Smooth muscle cell of the umbilical artery (primary cell): Measurements from ENCODE around the gene NASP. TPM values are rescaled to one million over a fixed set of nuclear protein-coding genes. Genes with fewer than 3 reads are reported as not detected.

Experiments
- total RNA-seq: library from RNA; depleted of rRNA; stranded (reverse); fragments of >200 nt; gene quantifications from 2 replicates; pipeline ENCODE4 v1.2.3, GENCODE V29; 2014

NASP gene, protein sequence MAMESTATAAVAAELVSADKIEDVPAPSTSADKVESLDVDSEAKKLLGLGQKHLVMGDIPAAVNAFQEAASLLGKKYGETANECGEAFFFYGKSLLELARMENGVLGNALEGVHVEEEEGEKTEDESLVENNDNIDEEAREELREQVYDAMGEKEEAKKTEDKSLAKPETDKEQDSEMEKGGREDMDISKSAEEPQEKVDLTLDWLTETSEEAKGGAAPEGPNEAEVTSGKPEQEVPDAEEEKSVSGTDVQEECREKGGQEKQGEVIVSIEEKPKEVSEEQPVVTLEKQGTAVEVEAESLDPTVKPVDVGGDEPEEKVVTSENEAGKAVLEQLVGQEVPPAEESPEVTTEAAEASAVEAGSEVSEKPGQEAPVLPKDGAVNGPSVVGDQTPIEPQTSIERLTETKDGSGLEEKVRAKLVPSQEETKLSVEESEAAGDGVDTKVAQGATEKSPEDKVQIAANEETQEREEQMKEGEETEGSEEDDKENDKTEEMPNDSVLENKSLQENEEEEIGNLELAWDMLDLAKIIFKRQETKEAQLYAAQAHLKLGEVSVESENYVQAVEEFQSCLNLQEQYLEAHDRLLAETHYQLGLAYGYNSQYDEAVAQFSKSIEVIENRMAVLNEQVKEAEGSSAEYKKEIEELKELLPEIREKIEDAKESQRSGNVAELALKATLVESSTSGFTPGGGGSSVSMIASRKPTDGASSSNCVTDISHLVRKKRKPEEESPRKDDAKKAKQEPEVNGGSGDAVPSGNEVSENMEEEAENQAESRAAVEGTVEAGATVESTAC
- 27.0 and 38.8 TPM in 2 replicates for total RNA-seq

DNA sequence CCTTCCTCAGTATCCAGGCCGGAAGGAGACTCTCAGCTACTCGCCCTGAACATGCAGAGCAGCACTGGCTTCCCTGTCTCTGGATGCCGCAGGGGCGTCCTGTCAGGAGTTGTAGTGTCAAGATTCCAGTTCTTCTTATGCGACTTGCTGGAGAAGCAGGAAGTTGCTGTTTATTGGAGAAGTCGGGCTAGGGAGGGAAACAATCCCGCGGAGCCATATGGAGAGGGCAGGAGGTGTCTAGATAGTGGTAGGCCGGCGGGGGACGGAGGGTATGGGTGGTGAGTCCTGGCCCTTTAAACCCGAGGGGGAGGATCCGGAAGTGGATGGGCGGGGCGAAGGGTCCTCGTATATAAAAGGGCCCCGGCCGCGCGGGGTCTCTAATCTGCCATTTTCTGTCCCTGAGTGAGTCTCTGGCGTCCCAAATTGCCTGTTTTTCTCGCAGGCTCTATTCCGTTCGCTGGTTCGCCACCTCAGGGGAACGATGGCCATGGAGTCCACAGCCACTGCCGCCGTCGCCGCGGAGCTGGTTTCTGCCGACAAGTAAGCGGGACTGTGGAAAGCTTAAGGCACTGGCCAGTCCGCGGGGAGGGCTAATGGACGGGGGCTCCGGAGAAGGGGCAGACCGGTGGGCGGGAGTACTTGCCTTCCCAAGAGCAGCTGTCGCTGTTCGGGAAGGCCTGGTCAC lies at the start of gene NASP:
Gene NASP, plus strand, starts transcription at position 376 of the 685 bp plus-strand sequence. Its CDS starts 106 bp downstream, at position 482.

DNA sequence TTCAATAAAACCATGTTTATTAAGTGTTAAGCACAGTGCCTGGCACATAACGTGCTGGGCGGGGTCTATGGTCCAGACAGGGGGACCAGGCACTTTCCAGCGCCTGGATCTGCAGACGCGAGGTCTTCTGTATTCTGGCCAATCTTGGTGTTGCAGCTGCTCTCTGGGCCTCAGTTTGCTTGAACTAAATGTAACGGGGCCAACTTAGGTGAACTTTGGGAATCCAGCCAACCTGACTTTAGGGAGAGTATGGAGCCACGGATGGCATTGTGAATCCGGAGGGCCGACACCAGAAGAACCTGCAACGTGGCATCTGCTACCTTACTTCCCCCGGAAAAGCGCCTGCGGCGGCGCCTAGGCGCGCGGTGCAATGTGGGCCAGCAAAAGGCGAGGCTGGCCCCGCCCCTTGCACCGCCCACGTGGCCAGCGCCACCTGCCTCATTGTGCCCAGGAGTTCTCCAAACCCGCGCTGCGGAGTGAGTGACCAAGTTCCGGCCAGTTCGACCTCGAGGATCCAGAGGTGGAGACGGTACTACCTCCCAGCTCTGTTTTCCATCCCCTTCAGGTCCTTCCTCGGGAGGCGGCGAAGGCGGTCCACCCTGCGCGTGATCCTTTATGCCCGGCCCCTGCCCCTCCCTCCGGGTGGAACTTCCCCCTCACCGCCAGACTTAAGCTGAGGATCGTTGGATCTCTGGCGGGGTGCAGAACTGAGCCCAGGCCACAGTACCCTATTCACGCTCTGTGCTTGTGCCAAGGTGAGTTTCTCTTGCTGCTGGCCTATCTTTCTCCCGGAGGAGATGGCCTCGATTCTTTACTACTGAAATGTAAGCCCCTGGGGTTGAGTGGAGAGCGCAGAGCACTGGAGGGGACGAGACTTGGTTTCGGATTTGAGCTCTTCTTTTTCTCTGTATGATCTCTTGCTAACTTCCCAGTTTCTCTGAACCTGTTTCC lies 33.2 kb upstream of the NASP start, which contains the start of gene AKR1A1:
Gene AKR1A1, plus strand, starts transcription at position 426 of the 951 bp plus-strand sequence. CDS start 10,969 bp downstream, outside the sequence.

DNA sequence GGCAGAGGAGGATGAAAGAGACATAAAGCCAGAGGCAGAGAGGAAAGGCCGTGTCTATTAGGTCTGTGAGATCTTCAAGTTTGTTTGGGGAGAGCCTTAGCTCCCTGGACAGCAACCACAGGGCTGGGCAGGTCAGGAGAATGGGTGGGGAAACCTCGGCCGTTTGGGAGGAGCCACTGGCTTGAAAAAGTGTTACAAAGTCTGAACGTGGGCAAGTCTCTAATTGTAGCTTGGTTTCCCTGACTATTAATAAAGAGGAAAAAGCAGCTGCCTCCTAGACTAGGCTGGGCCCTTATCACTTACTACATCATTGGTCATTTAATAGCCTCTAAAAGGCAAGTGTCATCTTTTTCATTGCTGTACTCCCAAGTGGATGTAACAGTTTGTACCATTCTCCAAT lies 40.1 kb downstream of the NASP start, which contains the start of gene CCDC17:
Gene CCDC17, minus strand, starts transcription at position 83 of the 400 bp plus-strand sequence. CDS start 145 bp downstream, outside the sequence.

Other genes starting within 250 kb of the NASP start
- gene TOE1, start 243.9 kb upstream of the NASP start, total RNA-seq = 7.4 and 11.1 TPM in 2 replicates
- gene MUTYH, start 243.6 kb upstream of the NASP start, total RNA-seq = 12.5 and 14.2 TPM in 2 replicates
- 0.60 and 0.89 TPM in 2 replicates for gene TESK2, start 92.9 kb upstream of the NASP start, total RNA-seq
- gene CCDC163, start 84.0 kb upstream of the NASP start, total RNA-seq = 0.28 and 0.30 TPM in 2 replicates
- 1.5 and 1.9 TPM in 2 replicates for gene MMACHC, start 83.7 kb upstream of the NASP start, total RNA-seq
- gene PRDX1, start 62.2 kb upstream of the NASP start, total RNA-seq = 498 and 520 TPM in 2 replicates
- 103 and 145 TPM in 2 replicates for gene AKR1A1, start 33.2 kb upstream of the NASP start, total RNA-seq
- 0.30 and 0.78 TPM in 2 replicates for gene CCDC17, start 40.0 kb downstream of the NASP start, total RNA-seq
- gene GPBP1L1, start 102.5 kb downstream of the NASP start, total RNA-seq = 84.0 and 106 TPM in 2 replicates
- 7.7 and 11.8 TPM in 2 replicates for gene TMEM69, start 104.1 kb downstream of the NASP start, total RNA-seq
- 16.0 and 18.4 TPM in 2 replicates for gene IPP, start 166.6 kb downstream of the NASP start, total RNA-seq
- 22.0 and 42.8 TPM in 2 replicates for gene MAST2, start 219.6 kb downstream of the NASP start, total RNA-seq